ENCODE results near the gene FGD1.

- TF ChIP-seq POLR2A (IDR thresholded peaks at IDR 0.05) (no peak), CTCF (IDR thresholded peaks at IDR 0.05 in 4 of 5, conservative IDR thresholded peaks at IDR 0.05 in 1 of 5) (no peak)
Observed at GRCh38 chrX:54419559-54420302, 76.3 kb downstream of the FGD1 start.

All from gastrocnemius medialis (tissue), 4 donors.